Measurements from ENCODE around the gene THG1L.

Gene THG1L

DNA sequence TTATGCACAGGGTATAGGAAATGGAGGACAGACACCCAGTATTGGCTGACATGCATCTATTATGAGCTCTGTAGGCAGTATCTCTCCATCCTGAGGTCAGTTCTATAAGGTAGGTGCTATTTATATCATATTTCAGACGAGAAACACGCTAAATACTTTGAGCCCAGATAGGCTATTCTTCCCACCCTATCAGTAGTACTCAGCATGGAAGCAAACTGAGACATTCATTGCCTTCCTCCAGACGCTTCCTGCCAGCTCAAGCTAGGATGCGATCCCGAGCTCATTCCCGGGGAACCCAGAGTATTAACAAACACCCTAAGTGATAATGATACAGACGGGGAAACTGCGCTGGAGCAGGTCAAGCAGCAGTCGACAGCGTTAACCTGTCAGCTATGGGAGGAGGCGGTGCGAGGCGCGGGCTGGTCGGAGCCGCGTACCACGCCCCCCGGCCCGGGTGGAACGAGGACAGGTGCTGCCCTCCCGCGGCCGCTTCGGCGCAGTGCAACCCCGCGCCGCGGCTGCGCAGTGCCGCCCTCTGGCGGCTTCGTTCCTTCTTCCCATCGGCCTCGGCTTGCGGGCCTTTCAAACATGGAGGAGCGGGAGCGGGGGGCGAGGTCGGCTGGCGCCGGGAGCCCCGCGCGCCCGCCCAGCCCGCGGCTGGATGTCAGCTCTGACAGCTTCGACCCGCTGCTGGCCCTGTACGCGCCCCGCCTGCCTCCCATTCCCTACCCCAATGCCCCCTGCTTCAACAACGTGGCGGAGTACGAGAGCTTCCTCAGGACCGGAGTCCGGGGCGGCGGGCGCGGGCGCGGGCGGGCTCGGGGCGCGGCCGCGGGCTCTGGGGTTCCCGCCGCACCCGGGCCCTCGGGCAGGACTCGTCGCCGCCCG, 12.2 kb downstream of the THG1L start, which contains the start of gene LSM11:
Gene LSM11, plus strand, starts transcription at position 550 of the 888 bp plus-strand sequence. Its CDS starts 39 bp downstream, at position 589.
- TF ChIP-seq, protein P1, sequence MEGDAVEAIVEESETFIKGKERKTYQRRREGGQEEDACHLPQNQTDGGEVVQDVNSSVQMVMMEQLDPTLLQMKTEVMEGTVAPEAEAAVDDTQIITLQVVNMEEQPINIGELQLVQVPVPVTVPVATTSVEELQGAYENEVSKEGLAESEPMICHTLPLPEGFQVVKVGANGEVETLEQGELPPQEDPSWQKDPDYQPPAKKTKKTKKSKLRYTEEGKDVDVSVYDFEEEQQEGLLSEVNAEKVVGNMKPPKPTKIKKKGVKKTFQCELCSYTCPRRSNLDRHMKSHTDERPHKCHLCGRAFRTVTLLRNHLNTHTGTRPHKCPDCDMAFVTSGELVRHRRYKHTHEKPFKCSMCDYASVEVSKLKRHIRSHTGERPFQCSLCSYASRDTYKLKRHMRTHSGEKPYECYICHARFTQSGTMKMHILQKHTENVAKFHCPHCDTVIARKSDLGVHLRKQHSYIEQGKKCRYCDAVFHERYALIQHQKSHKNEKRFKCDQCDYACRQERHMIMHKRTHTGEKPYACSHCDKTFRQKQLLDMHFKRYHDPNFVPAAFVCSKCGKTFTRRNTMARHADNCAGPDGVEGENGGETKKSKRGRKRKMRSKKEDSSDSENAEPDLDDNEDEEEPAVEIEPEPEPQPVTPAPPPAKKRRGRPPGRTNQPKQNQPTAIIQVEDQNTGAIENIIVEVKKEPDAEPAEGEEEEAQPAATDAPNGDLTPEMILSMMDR (IDR thresholded peaks at IDR 0.05; ENCODE audit: insufficient read depth, missing control alignments): peak; percentile 94
- peak; percentile 86 for DNase-seq (ENCODE audit: insufficient read length, low spot score)
- no peak for FAIRE-seq

DNA sequence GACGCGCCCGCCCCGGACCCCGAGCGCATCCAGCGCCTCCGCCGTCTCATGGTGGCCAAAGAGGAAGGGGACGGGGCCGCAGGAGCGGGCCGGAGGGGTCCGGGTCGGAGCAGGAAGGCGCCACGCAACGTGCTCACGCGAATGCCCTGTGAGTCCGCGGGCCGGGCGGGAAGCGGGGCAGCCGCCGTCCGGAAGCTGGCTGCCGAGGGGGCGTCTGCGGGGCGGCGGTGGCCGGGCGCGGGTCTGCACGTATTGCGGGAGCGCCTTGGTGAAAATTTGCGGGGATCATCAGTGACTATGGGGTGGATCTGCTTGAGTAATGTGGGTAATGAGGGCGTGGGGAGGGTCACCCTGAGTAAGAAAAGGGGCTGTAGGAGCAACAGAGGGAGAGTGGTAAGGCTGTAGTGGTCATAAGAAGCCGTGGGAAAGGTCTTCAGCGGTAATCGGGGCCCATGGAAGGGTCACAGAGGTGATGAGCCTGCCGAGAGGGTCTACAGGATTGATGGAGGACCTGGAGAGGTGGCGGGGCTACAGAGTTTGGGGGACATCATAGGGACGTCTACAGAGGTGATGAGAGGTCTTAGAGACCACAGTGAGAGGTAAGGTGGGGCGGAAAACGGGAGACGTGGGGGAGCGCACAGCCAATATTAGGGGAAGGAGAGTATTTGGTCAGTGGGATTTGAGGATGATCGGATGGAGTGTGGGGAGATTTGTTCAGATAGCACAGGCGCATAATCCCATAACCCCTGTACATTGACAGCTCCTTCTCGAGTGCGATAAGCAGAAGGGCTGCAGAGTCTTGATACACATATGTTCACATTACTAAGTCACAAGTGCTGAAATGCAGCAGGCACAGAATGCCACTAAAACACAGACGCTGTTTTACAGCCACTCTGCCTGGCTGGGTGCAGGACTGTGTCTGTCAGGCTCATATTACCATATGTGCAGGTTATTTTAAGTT, 13.1 kb downstream of the THG1L start:
- DNase-seq (ENCODE audit: insufficient read length, low spot score) (peak; percentile 40), FAIRE-seq (no peak)
- TF ChIP-seq, protein P1 (IDR thresholded peaks at IDR 0.05; ENCODE audit: insufficient read depth, missing control alignments): no peak

DNA sequence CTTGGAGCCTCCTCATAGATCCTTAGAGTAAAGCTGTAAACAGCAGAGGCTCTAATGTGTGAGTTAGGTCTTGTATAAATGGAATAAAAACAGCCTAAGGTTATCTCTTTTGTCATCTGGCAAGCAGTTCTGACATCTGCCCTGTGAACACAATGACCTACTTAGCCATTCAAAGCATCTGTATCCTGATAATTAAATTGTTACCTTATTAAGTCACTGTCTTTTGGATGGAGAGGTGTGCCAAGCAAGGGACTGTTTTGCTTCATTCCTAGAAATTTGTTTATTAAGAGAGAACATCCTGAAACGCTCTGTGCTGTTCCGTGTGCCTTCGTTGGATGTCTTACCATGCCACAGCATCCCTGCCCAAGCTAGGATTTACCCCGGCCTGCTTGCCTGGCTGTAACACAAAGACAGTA, 13.8 kb downstream of the THG1L start:
- DNase-seq (ENCODE audit: insufficient read length, low spot score) (no peak), FAIRE-seq (no peak)
- TF ChIP-seq, protein P1 (IDR thresholded peaks at IDR 0.05; ENCODE audit: insufficient read depth, missing control alignments): no peak

DNA sequence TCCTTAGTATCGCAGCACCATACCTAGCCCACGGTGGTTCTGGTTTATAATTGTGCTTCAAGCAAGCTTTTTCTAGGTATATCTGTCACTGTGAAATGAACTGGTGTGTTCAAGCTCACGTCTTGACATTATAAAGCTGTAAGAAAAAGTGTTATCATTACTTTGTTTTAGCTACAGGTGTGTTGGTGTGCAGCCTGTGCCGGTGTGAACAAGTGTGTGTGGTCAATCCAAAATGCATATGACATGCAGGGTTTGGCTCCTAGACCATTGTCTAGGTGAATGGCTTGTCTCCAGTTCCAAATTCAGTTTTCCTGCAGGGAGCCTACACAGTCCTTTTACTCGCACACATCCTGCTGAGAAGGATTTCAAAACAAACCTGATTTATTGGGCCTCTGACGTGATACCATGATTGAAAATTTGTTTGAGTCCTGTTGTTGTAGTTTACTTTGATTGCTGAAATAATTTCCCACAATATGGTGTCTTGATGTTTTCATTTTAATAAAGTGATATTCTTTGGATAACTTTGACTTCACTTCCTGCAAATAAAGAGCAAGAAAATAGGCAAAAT, 16.0 kb downstream of the THG1L start:
- no peak for DNase-seq (ENCODE audit: insufficient read length, low spot score)
- no peak for FAIRE-seq
- TF ChIP-seq, protein P1 (IDR thresholded peaks at IDR 0.05; ENCODE audit: insufficient read depth, missing control alignments): no peak

DNA sequence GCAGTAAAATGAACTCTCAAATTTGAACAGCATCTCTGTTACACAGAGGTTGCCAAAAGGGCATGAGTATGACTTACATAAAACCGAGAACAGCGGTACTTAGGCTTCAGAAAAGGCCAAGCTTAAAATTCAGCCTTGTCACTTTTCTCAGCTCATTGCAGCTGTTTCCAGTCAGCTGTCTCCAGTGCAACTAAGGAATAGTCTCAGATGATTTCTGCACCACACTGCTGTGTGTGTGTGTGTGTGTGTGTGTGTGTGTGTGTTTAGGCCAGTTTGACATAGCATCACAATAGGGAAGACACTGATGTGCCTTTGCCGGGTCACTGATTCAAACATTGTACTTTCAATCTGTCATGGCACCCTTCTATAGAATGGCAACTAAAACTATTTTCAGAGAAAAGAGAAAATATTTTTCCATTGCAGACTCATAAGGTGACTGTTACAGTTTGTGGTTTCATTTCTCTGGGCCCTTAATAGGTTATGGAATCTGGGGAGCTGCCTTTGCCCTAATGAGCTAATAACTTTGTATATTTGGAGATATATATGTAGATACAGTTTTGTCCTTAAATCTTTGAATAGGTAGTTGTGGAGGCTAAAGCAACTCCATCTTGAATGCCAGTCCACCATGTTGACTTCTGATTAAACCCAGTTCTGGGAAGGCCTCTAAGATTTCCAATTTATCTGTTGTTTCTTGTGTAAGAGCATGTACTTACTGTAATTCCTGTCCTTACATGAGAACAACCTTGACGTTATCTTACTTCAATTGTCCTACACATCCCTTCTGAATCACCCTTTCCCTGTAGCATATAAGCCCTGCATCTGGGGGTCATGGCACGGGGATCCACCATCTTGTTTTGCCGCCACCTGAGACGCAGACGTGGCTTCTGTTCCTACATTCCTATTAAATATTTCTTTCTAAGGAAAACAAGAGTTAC, 16.8 kb downstream of the THG1L start:
- no peak for FAIRE-seq
- TF ChIP-seq, protein P1 (IDR thresholded peaks at IDR 0.05; ENCODE audit: insufficient read depth, missing control alignments): no peak

More for the DNA sequence above, 16.8 kb downstream of the THG1L start:
- DNase-seq (ENCODE audit: insufficient read length, low spot score): no peak

All from D721Med (cell line).